ENCODE data around the gene TVP23A.

DNA sequence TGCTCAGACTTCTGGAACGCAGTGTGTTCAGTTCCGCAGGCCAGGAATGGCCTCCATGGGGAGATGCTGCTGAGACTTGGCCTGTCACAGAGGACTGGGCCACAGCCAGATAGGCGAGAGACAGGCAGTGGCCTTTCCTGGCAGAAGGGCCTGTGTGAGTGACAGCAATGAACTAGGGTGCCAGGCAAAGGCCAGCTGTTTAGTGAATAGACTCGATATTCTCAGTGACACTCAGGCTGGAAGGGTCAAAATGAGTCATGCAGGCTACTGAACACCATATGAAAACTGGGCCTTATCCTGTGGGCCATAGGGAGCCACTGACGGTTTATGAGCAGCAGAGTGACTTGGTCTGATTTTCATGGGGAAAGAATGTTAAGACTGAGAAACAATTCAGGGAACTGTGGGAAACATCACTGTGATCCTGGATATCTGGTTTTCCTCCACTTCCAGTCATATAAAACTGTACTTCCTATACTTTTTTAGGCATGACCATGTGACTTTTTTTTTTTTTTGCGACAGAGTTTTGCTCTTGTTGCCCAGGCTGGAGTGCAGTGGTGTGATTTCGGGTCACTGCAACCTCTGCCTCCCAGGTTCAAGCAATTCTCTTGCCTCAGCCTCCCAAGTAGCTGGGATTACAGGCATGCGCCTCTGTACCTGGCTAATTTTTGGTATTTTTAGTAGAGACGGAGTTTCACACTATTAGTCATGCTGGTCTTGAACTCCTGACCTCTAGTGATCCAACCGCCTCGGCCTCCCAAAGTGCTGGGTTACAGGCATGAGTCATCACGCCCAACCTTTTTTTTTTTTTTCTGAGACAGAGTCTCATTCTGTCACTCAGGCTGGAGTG, 80.1 kb downstream of the TVP23A start:
- TF ChIP-seq, protein P1, sequence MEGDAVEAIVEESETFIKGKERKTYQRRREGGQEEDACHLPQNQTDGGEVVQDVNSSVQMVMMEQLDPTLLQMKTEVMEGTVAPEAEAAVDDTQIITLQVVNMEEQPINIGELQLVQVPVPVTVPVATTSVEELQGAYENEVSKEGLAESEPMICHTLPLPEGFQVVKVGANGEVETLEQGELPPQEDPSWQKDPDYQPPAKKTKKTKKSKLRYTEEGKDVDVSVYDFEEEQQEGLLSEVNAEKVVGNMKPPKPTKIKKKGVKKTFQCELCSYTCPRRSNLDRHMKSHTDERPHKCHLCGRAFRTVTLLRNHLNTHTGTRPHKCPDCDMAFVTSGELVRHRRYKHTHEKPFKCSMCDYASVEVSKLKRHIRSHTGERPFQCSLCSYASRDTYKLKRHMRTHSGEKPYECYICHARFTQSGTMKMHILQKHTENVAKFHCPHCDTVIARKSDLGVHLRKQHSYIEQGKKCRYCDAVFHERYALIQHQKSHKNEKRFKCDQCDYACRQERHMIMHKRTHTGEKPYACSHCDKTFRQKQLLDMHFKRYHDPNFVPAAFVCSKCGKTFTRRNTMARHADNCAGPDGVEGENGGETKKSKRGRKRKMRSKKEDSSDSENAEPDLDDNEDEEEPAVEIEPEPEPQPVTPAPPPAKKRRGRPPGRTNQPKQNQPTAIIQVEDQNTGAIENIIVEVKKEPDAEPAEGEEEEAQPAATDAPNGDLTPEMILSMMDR (IDR thresholded peaks at IDR 0.05 in 8 of 11, conservative IDR thresholded peaks at IDR 0.05 in 3 of 11), result no peak
- TF ChIP-seq POLR2A (IDR thresholded peaks at IDR 0.05) (no peak), POLR2AphosphoS5 (IDR thresholded peaks at IDR 0.05) (peak in 2 of 3 donors; percentile 63 to 74)

All from spleen (tissue), 7 donors.